RPMI7951 (cell line): ENCODE data around the gene SLF2. TPM values are rescaled to one million over a fixed set of nuclear protein-coding genes. Genes with fewer than 3 reads are reported as not detected.

Experiments
- DNase-seq: peaks from one replicate; pipeline ENCODE4 v3.0.0-alpha.2; 2012; ENCODE audit warnings: low read depth
- total RNA-seq: library from RNA; depleted of rRNA; stranded (reverse); fragments of >200 nt; shearing (Covaris generic); gene quantifications from 2 replicates; pipeline ENCODE4 v1.2.3, GENCODE V29; 2014; rRNA removed

The SLF2 gene
- total RNA-seq, result 20.5 and 23.1 TPM in 2 replicates

DNA sequence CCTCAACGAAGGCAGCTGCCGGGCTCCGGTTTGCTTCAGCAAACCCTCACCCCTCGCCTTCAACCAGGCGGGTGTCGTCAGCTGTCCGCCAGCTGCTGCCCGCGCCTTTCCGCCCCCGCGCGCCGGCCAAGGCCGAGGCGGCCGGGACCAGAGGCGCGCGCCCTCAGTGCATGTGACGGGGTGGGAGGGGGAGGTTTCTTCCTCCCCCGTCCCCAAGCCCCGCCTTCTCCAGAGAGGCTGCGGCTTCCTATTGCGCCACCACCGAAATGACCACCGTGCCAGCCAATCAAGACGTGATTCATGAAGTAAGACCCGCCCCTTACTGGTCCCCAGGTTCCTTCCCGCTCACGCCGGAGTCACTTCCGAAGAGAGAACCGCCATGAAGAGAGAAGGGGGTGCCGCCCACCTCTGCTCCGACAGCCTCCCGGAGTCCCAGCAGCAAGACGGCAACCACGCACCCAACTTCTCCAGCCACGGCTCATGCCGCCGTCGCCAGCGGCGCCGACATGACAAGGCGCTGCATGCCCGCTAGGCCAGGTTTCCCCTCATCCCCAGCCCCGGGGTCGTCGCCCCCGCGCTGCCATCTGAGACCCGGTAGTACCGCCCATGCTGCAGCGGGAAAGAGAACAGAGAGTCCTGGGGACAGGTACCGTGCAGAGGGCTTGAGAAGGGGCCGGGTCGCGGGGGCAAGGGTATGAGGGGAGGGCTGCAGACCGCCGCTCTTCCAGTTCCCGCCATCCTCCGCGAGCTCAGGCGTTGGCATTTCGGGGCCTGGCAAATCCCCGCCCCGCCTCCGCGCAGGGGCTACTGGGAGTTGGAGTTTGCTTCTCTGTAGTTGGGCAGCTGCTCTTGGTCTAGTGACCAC is at the start of gene SLF2:
SLF2 (plus strand) TSS at position 359 of the 865 bp plus-strand sequence; CDS start at position 507, 148 bp downstream.
- DNase-seq, result peak; percentile 97

DNA sequence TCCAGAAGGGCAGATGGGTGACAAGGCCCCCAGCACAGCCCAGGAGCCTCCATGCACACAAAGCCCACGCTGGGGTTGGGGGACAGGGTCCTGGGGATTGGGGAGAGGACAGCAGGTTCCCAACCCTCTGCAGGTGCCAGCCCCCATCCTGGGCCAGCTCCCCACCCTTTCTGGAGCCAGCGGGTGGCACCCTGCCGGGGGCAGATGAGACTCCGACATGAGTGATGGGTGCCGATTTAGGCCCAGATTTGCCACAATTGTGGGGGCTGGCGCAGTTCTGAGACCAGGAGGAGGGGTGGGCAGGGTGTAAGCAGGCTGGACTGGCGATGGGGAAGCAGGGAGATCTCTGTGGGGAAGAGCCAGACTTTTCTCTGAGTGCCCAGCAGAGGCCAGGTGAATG is 49.3 kb upstream of the SLF2 start:
- no peak for DNase-seq

DNA sequence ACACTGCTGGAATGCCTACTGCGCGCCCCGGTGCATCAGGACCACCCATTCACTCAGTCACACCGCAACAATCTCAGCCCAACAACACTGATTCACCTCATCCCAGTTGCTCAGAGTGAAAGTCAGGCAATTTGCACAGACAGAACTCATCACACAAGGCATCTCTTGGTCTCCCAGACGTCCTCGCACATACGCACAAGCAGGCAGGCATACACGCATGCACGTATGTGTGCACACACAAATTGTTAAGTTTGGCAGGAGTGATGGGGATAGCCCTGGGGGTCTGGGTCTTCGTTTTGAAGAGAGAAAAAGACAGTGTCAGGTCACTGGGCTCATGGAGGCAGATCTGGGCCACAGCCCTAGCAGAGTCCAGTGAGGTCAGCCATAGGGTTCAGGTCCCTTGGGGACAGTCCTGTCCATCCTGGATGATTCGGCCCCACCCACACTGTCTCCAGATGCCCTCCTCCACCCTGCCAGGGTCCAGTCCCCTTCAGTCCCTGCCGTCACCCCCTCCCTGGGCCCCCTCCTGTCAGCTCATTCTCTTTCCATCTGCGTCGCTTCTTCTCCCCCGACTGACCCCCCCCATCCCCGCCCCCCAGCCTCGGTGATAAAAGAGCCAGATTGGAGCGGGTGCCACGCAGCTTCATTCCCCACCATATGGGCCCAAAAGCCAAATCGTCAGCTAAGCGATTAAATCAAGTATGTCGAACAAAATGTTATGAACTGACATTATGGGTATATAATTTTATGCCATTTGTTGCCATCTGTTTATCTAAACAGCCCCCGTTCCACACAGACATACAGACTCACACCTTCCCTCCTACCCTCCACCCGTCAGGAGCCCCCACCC is 48.5 kb upstream of the SLF2 start:
- DNase-seq, result no peak

DNA sequence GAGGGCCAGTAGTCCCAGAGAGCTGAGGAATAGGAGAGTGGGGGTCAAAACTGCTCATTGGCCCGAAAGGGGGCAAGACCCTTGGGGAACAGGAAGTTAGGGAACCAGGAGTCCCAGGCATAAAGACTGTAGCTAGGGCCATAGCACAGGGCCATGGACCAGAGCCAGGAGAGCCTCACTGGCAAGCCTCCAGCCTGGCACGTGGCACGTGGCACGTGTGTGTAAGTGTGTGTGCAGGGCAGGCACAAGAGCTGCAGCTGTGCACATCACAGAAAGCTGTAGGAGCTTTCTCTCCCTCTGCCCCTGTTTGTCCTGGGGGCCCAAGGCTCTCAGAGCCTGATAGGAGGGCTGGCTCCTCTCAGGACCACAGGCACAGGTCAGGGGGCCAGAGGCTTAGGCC is 47.8 kb upstream of the SLF2 start:
- no peak for DNase-seq

DNA sequence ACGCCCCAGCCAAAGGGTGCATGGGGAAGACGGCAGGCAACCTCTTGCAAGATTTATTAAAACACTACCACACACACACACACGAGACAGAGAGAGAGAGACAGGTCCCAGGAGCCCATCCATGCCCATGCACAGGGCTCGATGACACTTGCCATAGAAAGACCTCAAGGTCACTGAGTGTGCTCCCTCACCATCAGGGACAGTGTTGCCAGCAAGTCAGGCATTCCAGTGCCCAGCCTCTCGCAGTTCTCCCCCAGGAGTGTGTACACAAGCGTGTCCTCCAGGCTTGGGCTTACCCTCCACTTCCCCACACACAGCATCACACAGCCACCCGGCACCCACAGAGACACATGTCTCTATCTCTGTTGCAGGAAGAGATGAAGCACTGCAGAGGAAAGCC is 46.8 kb upstream of the SLF2 start:
- no peak for DNase-seq

GRCh38 chr10:100866575-100867098 is 46.1 kb upstream of the SLF2 start:
- no peak for DNase-seq

DNA sequence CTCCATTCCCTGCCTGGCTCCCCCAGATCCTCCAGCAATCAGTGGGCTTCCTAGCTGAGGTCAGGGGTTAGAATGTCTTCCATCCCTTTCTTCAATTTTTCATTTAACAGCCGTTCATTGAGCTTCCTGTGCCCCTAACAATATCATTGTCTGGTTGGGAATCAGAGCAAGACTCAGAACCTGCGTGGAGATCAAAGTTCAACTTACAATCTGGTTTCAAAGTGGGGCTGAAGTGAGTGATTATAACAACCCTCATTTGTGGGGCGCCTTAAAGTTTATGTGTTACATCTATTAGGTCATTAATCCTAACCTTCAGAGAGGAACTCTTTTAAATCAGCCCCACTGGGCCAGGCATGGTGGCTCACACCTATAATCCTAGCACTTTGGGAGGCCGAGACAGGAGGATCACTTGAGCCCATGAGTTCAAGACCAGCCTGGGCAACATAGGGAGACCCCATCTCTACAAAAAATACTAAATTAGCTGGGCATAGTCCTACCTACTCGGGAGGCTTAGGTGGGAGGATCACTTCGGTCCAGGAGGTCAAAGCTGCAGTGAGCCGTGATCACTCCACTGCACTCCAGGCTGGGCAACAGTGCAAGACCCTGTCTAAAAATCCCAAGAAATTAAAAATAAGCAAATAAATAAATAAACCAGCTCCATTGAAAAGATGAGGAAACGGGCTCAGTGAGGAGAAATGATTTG is 45.4 kb upstream of the SLF2 start:
- DNase-seq, result no peak

DNA sequence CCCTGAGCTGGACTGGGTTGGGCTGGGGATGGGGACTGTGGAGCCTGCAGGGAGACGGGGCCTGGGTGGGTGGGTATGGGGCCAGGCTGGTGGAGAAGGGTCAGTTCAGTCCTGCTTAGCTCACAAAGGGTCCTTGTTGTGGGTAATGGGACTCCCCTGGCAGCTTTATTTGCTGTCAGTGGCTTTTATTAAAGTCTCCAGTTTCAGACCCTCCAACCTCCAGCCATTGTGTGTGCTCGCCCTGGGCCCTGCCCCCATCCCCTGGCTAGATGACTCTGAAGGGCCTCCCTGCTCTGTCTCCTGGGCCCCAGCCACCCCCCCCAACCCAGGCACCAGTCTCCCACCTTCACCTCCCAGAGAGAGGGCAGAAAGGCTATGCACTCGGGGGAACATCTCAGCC is 44.4 kb upstream of the SLF2 start:
- no peak for DNase-seq

- no peak for DNase-seq
Observed at GRCh38 chr10:100869399-100869798, 43.4 kb upstream of the SLF2 start.

GRCh38 chr10:100872034-100872791 is 40.5 kb upstream of the SLF2 start:
- peak; percentile 28 for DNase-seq

GRCh38 chr10:100873146-100873826 is 39.5 kb upstream of the SLF2 start:
- no peak for DNase-seq

- no peak for DNase-seq
Observed at GRCh38 chr10:100873827-100874326, 38.9 kb upstream of the SLF2 start.

DNA sequence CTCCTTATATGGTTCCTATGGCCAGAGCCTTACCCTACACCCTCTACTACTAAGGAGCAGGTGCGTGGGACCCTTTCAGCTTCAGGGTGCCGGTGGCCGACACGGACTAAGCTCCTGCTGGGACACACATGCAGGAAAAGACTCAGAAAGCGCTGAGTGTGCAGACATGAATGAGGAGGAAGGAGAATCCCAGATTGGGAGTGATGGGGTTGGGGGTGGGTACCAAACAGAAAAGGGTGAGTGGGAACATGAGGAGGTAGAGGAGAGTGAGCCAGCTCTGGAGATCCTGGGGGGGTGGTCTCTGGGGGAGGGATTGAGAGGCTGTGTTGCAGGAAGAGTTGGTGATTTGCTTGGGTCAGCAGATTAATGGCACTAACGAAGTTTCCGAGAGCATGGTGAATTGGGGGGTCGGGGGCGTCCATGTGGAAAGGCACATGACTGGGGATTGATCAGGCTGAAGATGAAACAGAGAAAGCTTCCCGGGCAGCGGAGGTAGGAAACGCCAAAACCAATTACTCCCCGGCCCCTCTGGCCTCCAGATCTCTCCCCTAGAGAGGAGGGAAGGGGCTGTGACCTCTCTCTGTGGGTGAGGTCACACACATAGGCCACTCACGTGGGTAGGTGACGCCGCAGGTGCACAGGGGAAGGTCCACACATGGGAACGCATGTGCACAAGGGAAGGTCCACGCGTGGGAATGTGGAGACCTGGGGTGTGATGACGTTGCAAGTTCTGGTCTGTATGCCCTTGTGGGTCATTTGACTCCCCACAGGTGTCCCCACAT is 37.9 kb upstream of the SLF2 start:
- DNase-seq, result no peak

DNA sequence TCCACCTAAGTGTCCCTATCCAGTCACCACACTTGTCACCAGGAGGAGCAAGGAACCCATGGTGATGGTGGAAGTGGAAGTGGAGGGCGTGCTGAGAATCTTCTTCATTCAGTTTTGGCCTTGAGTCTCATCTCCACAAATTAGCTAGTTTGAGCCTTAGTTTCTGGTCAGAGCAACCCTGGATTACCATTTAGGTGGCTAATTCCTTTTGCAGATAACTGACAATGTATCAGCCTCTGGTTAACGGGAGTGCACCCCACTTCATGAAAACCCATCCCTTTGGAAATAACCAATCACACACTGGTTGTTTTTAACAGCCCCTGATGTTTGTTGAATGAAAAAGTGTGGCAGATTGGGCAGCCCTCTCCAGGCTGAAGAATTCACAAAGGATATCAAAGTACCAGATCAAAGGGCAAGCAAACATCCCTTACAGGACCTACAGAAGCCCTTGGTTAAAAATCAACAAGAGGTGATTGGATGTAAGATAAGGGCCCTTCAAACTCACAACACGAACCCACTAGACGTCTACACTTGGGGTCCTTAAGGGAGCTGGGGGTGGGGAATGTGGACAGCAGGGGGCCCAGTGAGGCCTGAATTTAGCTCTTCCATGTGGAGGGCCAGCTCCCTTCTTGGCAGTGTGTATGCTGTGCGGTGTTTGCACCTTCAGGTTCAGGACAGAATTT is 37.1 kb upstream of the SLF2 start:
- DNase-seq, result no peak

DNA sequence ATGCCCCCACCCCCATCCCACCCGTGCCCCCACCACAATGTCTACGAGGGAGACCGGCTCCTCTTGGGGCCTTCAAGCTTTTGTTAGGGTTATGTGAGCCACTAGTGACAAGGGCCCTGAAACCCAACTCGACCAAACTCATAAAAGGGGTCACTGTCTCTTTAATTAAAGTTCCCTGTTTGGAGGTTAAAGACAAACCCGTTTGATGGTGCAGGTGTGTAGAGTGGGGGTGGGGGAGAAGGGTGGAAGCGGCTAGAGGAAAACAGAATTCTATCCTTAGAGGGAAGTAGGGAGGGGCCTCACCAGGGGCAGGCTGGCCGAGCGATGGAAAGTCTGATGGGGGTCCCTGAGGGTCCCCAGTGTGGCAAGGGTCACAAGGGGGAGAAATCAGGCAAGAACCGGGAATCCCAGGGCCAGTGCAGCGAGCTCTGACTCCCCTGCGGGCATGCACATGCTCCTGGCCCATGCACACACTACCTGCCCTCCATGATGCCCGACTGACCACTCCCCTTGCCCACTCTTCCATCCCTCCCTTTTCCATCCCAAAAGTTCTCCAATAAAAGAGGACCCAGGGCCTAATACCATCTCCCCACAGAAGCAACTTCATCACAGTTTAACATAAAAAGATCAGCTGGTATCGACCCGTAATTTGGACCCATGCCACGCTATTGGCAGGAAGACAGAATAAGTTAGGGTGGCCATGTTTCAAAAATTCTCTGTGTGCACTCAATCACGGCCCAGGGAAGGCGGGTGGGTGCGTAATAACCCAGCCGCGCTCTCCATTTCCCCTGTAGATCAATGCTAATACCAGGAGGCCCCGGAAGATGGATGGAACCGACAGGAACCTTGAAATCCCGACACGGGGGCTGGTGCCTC is 35.9 kb upstream of the SLF2 start:
- DNase-seq, result no peak

- no peak for DNase-seq
Observed at GRCh38 chr10:100877461-100877850, 35.3 kb upstream of the SLF2 start.

DNA sequence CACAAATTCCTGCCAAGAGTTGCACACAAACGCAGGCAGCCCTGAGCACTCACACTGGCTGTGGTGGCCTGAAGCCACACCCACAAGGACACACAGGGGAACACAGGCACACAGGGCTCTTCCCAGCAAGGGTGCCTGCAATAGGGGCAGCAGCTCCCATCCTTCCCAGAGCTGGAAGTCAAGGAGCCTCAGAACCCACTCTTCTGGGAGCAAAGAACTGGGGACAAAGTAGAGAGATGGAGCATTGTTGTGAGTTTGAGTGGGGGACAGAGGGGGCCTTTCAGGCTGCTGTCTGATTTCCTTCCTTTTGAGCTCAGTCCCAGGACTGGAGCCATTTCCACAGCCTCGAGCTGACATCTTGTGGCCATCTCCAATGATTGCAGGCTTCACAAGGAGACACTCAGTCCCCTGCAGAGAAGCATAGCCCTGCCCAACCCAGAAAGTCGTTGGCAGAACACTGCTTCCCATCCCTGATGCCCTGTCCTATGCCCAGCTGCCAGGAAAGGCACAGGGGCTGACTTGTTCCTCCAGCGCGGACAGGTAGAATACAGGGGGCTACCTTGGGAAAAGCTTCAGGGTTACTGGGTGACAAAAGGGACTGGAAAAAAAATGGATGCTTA is 34.4 kb upstream of the SLF2 start:
- peak; percentile 63 for DNase-seq
